ENCODE measurements around the gene NR6A1.

The NR6A1 gene

DNA sequence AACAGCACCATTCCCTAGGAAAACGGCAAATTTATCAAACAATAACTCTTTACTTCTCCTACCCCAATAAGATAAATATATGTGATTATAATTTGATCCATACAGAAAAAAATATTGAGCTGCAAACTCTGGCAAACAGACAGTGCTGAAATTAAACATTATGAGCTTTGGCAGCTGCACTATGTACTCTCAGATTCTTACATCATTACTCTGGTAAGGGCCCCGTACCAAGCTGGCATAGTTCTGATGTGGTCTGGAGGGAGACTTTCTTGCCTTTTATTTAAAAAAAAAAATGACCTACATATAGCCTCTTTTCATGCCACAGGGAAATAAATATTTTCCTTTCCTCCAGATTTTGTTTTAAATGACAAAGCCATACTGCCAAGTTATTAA, 95.0 kb downstream of the NR6A1 start:
- H3K4me3 ChIP-seq (ENCODE audit: control insufficient read depth, low read depth, low read length): no peak overlapping the region
- no peak for DNase-seq (ENCODE audit: low read depth)
- TF ChIP-seq, protein P1, sequence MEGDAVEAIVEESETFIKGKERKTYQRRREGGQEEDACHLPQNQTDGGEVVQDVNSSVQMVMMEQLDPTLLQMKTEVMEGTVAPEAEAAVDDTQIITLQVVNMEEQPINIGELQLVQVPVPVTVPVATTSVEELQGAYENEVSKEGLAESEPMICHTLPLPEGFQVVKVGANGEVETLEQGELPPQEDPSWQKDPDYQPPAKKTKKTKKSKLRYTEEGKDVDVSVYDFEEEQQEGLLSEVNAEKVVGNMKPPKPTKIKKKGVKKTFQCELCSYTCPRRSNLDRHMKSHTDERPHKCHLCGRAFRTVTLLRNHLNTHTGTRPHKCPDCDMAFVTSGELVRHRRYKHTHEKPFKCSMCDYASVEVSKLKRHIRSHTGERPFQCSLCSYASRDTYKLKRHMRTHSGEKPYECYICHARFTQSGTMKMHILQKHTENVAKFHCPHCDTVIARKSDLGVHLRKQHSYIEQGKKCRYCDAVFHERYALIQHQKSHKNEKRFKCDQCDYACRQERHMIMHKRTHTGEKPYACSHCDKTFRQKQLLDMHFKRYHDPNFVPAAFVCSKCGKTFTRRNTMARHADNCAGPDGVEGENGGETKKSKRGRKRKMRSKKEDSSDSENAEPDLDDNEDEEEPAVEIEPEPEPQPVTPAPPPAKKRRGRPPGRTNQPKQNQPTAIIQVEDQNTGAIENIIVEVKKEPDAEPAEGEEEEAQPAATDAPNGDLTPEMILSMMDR (IDR thresholded peaks at IDR 0.05; ENCODE audit: control insufficient read depth, insufficient read depth, low read depth, low read length, missing control alignments): no peak

DNA sequence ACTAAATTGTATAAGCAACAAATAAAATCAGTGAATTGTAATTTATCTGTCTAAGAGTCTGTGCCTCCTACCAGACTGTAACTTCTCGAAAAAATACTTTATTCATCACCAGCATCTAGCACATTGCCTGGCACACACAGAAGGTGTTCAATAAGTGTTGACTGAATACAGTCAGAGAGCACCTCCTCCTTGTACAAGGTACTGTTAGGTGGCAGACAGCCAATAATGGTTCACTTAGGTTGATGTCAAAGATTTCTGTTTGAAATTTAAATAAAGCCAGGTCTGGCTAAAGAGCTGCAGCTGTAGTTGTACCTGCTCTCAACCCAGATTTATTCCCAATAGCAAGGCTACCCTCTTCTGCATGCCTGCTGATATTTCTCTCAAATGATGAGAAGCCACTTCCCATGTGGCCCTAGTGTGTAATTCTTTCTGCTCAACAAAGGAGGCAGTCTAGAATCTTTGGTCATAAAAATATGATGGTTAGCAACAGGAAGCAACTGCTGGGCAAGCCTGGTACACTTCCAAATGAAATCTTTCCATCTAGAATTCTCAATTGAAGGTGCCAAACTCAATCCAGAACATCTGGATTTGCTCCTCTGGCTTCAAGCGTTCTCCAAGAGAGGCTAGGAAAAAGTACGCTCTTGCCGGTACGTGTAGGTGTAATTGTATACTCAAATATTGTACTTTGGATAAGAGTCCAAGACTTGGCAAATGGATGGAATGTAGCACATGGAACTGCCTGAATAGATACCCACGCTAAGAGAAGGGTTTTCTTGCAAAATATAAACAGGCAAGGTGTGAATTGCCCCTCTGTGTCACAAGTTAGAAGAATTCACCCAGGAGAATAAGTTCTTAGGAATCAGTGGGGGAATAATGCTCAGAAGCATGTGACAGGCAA, 95.6 kb downstream of the NR6A1 start:
- TF ChIP-seq, protein P1 (IDR thresholded peaks at IDR 0.05; ENCODE audit: control insufficient read depth, insufficient read depth, low read depth, low read length, missing control alignments): no peak
- H3K4me3 ChIP-seq (ENCODE audit: control insufficient read depth, low read depth, low read length): no peak overlapping the region
- DNase-seq (ENCODE audit: low read depth): no peak

DNA sequence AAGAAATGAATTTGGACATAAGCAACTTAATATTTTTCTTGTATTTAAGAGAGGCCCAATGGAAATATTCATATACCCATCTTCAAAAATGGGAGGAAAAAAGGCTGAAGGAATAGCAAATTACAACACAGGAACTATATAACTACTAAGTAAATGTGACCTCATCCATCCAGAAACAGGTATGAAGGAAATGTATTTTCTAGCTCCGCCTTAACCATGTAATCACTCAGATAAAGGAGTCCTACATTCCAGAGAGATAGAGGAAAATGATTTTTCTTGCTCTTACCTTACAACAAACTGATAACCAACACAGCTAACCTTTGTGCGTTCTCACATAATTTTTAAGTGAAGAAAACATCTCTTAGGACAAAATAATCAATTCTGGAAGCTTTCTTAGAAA, 96.5 kb downstream of the NR6A1 start:
- TF ChIP-seq, protein P1 (IDR thresholded peaks at IDR 0.05; ENCODE audit: control insufficient read depth, insufficient read depth, low read depth, low read length, missing control alignments): no peak
- DNase-seq (ENCODE audit: low read depth): no peak
- no peak overlapping the region for H3K4me3 ChIP-seq (ENCODE audit: control insufficient read depth, low read depth, low read length)

DNA sequence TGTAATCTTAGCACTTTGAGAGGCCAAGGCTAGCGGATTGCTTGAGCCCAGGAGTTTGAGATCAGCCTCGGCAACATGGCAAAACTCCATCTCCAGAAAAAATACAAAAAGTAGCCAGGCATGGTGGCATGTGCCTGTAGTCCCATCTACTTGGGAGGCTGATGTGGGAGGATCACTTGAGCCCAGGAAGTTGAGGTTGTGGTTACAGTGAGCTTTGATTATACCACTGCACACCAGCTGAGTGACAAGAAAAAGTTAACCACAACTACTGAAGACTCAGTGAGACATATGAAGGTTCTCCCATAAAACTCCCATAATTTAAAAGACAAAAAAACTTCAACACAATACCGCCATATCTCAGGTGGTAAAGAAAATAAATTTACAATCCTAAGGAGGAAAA, 98.0 kb downstream of the NR6A1 start:
- TF ChIP-seq, protein P1 (IDR thresholded peaks at IDR 0.05; ENCODE audit: control insufficient read depth, insufficient read depth, low read depth, low read length, missing control alignments): no peak
- no peak for DNase-seq (ENCODE audit: low read depth)
- H3K4me3 ChIP-seq (ENCODE audit: control insufficient read depth, low read depth, low read length): no peak overlapping the region

DNA sequence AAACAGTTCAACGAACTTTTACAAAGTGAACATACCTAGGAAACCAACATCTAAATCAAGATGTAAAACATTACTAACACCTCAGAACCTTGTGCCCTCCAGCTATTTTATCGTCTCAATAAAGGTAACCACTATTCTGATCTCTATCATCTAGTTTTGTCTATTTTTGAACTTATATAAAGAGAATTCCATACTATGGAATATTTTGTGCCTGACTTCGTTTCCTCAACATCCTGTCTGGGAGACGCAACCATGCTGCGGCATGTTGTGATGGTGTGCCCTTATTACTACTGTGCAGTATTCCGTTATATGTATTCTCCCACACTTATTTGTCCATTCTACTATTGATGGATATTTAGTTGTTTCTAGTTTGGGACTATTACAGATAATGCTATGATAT, 99.2 kb downstream of the NR6A1 start:
- TF ChIP-seq, protein P1 (IDR thresholded peaks at IDR 0.05; ENCODE audit: control insufficient read depth, insufficient read depth, low read depth, low read length, missing control alignments): no peak
- no peak overlapping the region for H3K4me3 ChIP-seq (ENCODE audit: control insufficient read depth, low read depth, low read length)

DNA sequence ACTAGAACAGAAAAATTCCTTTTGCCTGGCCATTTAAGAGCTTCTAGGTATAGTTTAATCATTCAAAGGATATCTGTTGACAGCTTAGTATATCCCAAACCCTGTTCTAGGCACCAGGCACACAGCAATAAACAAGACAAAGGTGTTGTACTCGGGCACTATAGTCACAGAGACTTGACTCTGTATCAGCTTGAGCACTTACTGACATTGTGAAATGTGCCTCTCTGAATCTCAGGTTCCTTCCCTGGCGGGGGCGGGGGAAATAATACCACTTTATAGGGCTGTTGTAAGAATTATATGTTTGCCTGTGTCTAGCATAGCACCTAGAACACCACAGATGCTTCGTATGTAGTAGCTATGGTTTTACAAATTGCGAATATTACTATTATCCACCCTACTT, 104.5 kb downstream of the NR6A1 start:
- TF ChIP-seq, protein P1 (IDR thresholded peaks at IDR 0.05; ENCODE audit: control insufficient read depth, insufficient read depth, low read depth, low read length, missing control alignments): no peak
- H3K4me3 ChIP-seq (ENCODE audit: control insufficient read depth, low read depth, low read length): no peak overlapping the region
- no peak for DNase-seq (ENCODE audit: low read depth)

More for the DNA sequence above, 99.2 kb downstream of the NR6A1 start:
- no peak for DNase-seq (ENCODE audit: low read depth)
